Fibroblast of villous mesenchyme (primary cell): ENCODE measurements around the gene TBKBP1. TPM values are rescaled to one million over a fixed set of nuclear protein-coding genes. Genes with fewer than 3 reads are reported as not detected.

ENCODE experiments used
- DNase-seq: peaks from one replicate; pipeline ENCODE4 v3.0.0-alpha.2; 2010; ENCODE audit warnings: low read depth
- H3K4me3 ChIP-seq: 2 replicates; pipeline ENCODE4 v1.5.1; 2011; ENCODE audit warnings: low read depth, mild to moderate bottlenecking, low read length
- CTCF ChIP-seq: IDR thresholded peaks from 2 replicates; pipeline ENCODE4 v1.5.1; 2012; ENCODE audit warnings: low read depth, mild to moderate bottlenecking, low read length; ENCODE audit not compliant: insufficient read depth
- total RNA-seq: library from RNA; depleted of rRNA; stranded (reverse); fragments of >200 nt; gene quantifications from 2 replicates; pipeline ENCODE4 v1.2.3, GENCODE V29; 2012

The TBKBP1 gene
- total RNA-seq, 1 donor: 11.2 TPM

GRCh38 chr17:47703671-47704070, 9.7 kb downstream of the TBKBP1 start:
- H3K4me3 ChIP-seq: no peak overlapping the region
- TF ChIP-seq CTCF: no peak
- no peak for DNase-seq

DNA sequence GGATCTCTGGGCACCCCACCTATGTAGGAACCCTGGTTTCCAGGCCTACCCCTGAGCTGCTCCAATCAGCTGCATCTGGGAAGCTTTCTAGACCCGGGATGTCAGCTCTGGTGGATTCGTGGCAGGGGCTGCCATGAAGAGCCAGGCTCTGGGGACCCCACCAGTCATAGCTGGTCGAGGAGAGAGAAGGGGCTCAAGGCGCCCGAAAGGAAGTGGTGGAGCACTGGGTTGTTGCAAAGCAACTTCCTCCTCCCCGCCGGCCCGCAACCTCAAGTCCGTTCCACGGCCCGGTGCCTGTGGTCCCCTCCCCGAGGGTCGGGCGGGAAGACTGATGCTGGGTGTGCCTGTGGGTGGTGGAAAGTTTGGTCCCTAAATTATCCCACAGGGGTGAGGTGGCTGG, 10.2 kb downstream of the TBKBP1 start:
- no peak for TF ChIP-seq CTCF
- no peak for DNase-seq
- H3K4me3 ChIP-seq: no peak overlapping the region

- no peak overlapping the region for H3K4me3 ChIP-seq
- no peak for TF ChIP-seq CTCF
- DNase-seq: no peak
Measured at GRCh38 chr17:47704736-47705135, 10.8 kb downstream of the TBKBP1 start.

DNA sequence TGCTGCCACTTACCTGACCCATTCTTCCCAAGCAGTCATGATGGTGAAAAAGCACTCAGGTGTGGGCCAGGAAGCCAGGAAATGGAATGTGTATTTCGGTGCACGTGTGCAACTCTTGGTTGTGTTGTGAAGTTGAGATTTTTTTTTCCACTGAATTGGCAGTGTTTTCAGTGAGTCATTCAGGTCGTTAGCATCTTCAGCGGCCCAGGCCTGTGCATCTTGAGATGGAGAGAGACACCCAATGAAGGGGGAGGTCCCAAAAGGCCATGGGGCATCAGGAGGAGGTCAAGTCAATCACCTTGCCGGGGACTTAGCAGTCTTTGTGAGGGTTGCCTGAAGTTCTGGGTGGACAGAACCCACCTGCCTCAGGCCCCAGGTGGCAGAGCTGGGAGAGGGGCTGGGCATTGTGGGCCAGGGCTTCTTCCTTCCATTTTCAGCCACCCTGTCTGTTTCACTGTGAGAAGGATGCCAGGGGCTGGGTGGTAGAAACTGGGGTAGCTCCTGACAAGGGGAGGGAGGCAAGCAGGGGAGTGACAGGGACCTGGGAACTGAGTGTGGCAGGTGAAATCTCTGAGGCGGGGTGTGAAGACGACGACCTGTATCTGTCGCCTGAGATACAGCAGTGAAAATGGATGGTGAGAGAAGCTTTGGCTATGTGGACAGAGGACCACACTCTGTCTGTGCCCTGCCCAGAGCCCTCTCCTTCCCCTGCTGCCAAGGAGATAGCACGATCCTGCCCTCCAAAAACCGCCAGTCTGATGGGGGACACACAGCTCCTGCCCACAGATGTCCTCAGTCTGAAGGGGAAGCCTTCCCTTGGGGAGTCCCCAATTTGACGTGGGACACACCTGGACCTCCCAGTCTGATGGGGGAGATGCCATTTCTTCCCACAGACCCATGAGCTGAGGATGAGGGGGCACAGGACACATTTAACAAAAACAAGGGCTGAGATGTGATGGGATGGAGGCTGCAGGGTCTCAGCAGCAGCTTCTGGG, 11.9 kb downstream of the TBKBP1 start:
- TF ChIP-seq CTCF: no peak
- H3K4me3 ChIP-seq: no peak overlapping the region
- no peak for DNase-seq

DNA sequence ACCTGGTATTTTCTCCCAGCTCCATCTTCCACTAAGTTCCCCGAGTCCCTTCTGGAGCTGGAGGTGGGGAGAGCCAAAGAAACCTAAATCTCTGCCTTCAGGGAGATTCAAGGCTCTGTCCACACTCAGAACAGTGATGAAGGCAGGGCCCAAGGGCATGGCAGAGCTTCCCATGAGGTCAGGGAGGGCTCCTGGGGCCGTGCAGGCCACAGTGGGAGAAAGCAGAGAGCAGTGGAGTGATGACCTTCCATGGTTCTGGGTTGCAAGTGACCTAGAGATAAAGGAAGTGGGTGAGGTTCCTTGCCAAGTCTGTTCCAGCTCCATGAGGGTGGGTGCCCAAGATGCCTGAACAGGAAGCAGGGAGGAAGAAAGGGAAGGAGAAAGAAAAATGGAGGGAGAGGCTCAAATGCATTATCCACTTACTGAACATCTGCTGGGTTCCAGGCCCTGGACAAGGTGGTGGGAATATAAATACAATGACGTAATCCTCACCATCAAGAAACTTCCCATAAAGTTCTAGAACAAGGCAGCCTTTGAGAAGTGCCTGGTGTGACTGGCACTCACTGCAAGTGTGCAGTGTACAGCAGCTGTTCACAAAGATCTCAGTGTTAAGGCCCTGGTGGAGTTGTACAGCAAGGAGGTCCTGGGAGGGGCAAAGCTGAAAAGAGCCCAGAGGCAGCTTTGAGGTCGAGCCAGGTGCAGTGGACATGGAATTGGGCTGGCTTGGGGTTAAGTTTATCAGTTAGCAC, 13.3 kb downstream of the TBKBP1 start:
- TF ChIP-seq CTCF: no peak
- no peak for DNase-seq
- no peak overlapping the region for H3K4me3 ChIP-seq

DNA sequence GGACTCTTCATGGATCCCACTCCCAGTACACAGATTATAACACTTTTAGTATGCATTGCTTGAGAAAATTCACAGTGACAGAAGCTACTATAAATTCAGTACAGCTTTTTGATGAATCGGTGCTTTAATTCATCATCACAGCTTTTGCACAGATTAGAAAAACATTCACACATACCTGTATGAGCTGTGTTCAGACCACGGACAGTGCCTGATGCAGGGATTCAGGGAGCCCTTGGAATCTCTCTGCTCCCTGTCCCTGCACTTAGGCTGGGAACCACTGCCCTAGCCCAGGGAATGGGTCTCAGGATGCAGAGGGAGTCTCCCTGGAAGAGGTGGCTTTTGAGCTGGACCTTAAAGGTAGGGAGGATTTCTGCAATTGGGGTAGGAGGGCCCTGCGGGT, 13.9 kb downstream of the TBKBP1 start:
- TF ChIP-seq CTCF: no peak
- H3K4me3 ChIP-seq: no peak overlapping the region
- no peak for DNase-seq
